GM19351 (cell line): ENCODE results near the gene RHEX.
"Not testable (repeated sequence)": the region's sequence is repeated elsewhere in the genome, so short reads cannot be mapped to it uniquely, and the experiment has no call there.

Source experiments
- ATAC-seq: cut with Tn5 transposase; IDR thresholded peaks from one replicate; pipeline ENCODE4 v1.9.1; 2021; ENCODE audit warnings: mild to moderate bottlenecking, moderate library complexity; ENCODE audit not compliant: unreplicated experiment

Gene RHEX

DNA sequence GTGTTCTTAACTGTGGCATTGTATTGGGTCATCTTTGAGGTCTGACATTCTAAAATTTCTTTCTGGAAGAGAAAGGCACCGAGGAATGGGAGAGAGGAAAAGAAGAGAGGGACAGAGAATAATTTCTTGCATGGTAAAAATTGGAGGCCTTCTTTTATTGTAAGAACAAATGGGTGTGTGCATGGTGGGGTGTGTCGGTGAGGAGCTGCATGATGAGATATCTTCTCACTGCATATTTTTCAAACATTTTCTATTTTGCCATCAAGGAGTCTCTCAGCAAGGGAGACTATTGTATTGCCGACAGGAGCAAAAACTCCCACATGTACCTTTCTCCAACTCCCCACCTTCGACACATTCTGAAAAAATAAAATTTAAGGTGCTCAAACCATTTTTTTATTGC is 22.8 kb upstream of the RHEX start:
- no peak for ATAC-seq

DNA sequence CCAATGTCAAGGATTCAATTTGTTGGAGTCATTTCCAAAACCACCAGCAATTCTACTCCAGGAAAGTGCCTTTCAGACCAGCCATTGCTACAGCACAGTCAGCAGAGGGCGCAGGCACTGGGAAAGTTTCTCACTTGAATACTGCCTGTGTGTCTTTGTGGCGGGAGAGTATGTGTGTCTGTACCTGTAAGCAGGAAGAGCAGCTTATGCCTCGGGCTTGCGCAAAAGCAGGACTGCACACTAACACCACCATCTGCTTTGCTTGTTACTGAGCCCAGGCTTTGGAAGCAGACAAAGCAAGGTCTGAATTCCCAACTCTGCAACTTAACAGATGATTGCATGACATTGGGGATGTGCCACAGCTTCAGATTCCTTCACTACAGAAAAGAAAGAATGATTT is 22.3 kb upstream of the RHEX start:
- ATAC-seq: peak; percentile 80

DNA sequence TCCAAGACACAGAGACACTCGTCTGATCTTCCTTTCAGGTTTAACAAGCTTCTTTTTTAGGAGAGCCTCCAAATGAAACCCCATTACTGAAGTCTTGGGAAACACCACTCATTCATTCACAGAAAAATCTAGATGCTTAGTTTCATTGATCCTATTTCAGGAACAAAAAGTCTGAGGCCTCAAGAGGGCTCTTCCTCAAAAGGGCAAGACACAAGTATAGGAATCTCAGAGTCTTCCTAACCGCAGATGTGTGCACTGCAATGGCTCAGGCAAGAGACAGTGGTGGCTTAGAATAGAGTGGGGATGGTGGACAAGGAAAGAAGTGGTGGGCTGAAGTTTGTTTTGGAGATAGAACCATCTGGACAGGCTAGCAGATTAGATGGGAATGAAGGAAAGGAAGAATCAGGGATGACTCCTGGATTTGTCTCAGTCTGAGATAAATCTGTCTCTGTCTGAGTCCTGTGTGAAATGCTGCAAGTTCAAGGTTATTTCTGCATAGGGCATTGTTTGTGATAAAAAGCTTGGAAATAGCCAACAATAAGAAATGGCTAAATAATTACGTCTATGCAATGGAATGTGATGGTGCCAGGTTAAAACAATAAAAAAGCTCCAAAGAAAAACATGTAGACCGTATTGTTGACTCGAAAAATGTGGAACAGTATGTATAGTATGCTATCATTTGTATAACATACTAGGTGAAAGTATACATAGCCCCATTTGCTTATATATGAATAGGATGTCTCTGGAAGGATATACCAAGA is 20.4 kb upstream of the RHEX start:
- no peak for ATAC-seq

DNA sequence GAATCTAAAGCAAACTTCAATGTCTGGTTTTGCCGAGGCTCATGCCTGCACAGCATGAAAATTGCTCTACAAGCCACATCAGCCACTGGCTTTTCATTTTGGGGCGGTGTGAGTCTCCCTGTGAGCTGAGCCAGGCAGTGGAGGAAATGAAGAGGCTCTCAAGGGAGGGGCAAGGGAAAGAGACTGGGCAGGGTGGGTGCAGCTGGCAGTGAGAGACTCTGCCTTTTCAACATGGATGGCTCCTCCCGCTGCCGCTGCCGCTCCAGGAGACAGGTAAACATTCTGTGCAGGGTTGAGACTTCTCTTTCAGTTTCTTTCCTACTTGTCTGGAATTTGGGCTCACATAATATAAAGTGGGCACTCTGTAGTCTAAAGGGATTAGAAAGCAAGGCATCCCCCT is 17.9 kb upstream of the RHEX start:
- no peak for ATAC-seq

DNA sequence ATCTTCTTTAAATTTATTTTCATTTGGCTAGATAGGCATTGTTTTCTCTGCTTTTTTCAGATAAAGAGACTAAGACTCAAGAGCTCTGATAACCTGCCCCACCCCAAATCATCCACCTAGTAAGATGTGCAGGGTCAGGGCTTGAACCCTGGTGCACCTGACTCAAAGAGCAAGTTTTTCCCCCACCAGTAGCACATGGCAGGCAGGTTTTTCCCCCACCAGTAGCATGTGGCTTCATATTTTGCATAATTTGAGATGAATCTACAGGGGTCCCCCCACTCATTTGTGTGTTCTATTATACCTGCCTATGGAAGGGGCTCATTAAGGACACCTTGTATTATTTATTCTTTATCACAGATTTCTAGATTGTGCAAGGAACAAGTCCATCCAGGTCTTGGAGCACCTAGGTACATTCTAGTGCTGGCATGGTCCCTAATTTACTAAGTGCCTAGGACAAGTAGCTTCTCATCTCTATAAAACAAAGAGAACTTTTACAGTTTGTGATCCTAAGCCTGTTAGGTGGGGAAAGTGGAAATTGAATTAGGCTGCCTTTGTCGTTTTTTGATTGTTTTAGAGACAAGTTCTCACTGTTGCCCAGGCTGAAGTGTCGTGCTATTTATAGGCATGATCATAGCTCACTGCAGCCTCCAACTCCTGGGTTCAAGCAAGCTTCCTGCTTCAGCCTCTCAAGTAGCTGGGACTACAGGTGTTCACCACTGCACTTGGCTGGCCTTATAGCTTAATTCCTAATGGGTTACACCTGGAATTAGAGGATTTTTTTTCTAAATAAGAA is 16.1 kb upstream of the RHEX start:
- no peak for ATAC-seq

DNA sequence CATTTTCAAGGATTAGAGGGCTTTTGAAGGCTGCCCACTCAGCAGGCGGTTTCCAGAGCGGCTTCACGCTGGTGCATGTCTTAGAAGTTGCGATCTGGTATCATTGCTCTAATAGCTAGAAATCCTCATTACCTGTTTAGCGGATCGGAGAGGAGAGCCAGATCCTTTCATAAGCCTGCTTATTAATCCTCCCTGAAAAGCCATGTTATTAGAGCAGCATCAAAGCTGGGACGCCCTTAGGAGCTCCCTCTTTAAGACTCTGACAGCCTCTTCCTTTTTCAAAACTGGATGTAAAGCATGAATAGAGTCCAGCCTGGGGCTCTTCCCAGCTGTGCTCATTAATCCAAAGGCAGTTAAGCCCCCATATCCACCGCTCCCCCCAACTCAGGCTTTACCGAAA is 15.4 kb upstream of the RHEX start:
- no peak for ATAC-seq

DNA sequence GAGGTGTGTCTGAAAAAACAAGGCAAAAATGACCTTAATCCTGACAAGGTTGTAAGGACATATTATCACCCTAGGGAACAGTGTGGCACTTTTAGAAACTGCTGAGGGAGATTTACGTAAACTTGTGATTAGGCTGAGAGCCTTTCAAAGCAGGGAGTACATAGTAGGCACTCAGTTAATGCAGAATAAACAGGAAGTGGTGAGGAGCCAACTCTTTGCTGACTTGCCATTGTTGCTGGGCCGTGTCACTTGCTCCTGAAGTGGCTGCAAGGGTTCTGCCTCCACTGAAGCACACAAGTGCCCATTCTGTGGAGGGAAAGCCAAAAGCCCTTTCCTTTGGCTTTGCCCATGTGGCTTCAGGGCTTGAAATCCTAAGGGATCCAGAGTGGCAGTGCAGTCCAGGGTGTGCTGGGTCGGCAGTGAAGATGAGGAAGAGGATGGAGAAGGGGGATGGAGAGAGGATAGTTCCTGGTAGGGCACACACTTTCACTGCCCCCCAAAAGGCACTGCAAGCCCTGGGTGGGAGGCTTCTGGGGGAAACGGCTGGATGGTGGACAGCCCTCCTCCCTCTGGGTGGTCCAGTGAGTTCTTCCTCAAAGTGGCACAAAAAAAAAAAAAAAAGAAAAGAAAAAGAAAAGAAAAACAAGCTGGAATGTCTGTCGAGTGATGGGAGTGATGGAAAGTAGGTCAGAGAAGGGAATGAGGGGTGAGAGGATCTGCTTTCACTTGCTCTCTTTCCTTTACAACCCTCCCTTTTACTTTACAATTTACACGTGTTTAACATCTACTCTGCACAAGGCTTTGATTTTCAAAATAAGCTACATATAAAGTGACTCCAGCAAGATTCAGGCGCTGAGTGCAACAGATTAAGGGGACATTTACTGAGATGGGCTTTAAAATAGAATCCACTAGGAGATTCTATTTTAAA is 13.7 kb upstream of the RHEX start:
- ATAC-seq: no peak

DNA sequence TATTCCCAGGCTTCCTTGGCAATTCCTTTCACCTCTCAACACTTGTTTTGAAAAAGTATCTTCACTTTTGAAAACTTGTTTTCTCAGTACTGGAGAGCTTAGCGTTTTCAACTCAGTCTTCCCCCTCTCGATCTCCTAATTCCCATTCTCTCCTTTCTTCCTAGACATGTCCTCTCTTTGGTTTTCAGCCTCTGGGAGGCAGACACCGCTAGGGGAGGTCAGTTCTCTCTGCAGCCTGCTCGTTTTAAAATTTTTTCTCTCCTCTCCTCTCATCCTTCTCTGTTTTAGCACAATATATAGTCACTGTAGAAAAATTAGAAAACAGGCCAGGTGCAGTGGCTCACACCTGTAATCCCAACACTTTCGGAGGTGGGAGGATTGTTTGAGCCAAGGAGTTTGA is 12.6 kb upstream of the RHEX start:
- no peak for ATAC-seq

DNA sequence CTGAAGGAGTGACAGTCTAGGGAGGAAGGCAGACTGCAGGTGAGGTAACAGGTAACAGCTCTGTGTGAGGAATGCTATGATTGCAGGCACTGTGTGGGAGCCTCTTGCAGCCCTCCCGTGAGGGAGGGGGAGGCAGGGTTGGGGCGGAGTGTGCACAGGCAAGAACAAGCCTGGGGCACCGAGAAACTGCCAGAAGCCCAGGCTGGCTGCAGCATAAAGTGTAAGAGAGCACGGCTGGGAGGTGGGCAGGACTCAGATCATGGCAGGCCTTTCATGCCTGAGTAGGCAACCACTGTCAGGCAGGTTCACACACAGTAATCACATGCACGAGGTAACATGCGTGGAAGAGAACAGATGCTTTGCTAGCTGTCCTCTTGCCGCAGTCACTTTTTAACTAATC is 11.3 kb upstream of the RHEX start:
- no peak for ATAC-seq

DNA sequence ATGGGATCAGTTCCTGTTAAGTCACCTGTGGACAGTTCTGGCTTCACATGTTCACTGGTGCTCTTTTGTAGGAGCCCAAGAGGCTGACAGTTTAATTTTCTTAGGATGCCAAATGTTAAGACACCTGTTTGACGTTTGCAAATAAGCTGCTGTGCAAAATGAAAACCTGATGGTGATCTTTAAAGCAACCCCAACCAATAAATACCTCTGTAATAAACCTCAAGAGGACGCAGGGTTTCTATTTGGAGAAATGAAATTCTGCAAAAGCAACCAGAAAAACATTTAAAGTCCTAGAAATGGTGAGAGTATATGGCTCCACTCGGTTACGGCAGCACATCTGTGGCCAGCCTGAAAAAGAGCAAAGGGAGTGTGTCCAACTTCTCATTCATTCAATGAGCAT is 5.7 kb upstream of the RHEX start:
- no peak for ATAC-seq

DNA sequence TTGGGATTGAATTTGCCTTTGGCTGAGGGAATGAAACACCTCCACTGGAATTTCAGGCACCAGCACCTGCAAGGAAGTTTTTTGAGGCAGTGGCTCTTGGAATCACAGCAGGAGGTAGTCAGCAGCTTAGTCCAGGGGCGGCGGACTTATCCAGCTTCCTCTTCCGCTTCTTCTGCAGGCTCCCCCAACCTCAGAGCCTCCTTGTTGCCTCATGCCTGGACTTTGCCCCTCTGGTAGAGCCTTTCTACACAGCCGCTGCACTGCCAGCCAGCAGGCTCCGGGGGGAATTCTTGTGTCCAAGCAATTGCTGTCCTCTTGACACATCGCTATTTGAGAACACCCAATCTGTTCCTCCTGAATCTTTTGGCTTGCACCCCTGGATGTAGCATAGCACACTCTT is 4.4 kb upstream of the RHEX start:
- no peak for ATAC-seq

DNA sequence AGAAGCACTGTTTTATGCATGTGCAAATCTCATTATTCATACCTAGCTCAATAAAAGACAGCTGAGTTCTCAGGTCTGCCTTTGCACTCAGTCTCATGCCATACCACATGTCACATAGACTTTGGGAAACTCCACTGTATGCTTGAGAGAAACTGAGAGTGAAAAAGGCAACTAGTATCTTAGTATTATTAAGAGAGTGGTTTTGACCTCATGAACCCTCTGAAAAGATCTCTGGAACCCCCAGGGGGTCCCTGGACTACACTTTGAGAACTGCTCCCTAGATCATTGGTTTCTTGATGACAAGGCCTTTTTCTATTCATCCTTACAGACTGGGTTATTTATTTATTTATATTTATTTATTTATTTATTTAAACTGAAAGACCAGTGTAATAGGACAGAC is 3.7 kb upstream of the RHEX start:
- peak; percentile 49 for ATAC-seq

DNA sequence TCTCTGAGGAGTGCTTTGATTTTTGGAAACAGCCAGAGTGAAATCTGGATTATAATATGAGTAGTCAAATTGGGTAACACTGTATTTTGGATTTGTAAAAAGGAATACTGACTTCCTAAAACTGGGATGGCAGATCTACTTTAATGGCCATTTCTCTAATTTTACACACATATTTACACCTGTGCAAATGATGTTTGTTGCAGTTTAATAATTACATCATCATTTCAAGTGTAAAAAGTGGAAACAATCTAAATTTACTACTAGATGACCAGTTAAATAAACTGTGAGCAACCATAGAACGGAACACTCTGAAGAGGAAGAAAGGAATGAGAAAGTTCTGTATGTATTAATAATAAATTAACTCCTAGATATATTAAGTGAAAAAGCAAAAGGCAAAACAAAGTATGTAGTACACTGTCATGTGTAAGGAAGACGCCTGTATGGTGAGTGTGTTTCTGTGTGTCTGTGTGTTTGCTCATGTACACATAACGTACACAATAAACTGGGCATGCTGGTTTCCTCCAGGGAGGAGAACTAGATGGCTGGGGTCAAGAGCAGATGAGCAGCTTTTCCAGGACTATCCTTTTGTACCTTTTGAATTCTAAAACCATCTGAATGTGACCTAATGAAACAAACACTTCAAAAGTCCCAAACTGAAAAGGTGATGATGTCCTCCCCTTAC is 2.9 kb upstream of the RHEX start:
- no peak for ATAC-seq

DNA sequence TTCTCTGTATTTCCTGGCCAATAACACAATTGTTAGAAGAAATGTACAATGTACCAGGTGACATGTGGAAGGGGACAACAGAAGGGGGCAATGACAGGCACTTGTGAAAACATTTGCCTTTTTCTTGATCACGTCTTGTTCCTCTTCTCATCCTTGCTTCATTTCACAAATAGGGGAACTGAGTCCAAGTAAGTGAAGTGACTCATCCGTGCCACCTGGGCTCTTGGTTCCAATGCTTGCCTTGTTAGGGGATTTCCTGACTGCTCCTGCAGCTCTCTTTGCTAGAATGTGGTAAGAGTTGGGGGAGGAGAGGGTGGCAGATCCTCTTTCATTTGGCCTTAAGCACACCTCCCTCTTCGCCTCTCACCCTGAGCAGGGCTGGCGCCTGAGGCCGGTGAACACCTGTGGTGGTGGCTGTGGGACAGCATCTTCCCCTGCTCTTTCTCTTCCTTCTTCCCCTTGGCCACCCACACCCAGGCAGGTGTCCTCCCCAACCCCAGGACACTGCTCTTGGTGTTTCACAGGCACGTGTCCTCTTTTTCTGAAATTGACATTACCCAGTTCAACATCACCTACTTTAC is 2.2 kb upstream of the RHEX start:
- ATAC-seq: peak; percentile 79

DNA sequence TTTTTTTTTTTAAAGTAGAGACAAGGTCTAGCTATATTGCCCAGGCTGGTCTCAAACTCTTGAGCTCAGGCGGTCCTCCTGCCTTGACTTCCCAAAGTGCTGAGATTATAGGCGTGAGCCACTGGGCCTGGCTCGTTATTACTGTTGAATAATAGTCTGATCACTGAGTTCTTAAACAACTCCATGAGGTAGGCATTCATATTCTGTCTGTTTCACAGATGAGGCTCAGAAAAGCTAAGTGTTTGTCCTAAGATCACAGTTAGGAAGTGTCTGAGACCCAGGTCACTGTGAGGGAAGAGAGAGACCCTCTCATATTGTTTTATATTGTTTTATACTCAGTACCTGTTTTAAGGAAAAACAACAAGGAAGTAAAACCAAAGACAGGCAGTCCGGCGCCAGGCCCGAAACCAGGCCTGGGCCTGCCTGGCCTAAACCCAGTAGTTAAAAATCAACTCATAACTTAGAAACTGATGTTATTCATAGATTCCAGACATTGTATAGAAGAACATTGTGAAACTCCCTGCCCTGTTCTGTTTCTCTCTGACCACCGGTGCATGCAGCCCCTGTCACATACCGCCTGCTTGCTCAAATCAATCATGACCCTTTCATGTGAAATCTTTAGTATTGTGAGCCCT is 625 bp upstream of the RHEX start:
- ATAC-seq: not testable (repeated sequence)

DNA sequence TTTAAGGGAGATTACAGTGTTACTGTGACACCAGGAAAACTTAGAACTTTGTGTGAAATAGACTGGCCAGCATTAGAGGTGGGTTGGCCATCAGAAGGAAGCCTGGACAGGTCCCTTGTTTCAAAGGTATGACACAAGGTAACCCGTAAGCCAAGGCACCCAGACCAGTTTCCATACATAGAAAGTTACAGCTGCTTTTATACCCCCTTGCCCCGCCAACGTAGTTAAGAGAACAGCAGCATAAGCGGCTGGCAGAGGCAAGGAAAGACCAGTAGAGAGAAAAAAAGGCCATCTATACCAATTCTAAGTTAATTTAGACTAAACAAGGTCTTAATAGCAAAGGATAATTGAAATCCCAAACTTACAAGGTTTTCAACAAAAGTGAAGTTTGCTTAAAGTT is 643 bp downstream of the RHEX start:
- not testable (repeated sequence) for ATAC-seq

DNA sequence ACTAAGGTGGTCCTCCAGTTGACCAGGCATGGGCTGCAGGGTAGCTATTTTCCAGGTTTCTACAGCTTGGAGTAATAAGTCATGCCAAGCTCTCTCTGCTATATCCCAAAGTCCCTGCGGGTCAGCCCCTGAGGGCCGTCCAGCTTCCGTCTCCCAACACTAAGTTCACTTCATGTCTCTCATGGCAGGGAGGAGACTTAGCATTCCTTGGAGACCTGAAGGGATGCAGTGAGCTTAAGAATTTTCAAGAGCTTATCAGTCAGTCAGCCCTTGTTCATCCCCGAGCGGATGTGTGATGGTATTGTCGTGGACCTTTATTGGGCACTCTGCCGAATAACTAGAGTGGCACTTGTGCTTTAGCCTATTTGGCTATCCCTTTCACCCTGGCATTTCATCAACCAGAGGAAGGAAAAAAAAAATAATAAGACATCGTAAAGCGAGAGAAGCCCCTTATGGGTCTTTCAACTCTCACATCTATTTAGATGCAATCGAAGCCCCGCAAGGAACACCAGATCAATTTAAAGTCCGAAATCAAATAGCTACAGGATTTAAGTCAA is 2.2 kb downstream of the RHEX start:
- ATAC-seq: not testable (repeated sequence)

DNA sequence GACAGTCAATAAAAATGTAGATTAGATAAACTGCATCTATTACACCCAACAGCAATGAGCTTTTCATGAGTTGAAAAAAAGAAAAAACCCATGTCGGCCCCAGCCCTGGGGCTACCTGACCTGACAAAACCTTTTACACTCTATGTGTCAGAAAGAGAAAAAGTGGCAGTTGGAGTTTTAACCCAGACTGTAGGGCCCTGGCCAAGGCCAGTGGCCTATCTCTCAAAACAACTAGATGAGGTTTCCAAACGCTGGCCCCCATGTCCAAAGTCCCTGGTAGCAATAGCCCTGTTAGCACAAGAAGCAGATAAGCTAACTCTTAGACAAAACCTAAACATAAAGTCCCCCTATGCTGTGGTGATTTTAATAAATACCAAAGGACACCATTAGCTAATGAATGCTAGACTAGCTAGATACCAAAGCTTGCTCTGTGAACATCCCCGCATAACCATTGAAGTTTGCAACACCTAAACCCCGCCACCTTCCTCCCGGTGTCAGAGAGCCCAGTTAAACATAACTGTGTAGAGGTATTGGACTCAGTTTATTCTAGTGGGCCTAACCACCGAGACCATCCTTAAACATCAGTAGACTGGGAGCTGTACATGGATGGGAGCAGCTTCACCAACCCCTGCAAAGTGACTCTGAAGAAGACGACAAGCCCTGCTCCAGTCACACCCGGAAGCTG is 2.8 kb downstream of the RHEX start:
- ATAC-seq: not testable (repeated sequence)

DNA sequence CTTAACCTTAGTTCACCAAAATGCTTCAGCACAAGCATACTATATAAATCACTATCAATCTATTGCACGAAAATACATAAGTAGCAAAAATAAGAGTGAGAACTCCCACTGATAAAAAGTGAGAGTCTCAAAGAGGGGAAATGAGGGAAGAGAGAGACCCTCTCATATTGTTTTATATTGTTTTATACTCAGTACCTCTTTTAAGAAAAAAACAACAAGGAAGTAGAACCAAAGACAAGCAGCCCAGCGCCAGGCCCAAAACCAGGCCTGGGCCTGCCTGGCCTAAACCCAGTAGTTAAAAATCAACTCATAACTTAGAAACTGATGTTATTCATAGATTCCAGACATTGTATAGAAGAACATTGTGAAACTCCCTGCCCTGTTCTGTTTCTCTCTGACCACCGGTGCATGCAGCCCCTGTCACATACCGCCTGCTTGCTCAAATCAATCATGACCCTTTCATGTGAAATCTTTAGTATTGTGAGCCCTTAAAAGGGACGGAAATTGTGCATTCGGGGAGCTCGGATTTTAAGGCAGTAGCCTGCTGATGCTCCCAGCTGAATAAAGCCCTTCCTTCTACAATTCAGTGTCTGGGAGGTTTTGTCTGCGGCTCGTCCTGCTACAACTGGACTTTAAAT is 5.4 kb downstream of the RHEX start:
- not testable (repeated sequence) for ATAC-seq
